ENCODE data around the gene SHISAL2A.

Gene SHISAL2A
- 16.9 to 20.3 (median 18.2) reads per million in 3 donors for total RNA-seq

DNA sequence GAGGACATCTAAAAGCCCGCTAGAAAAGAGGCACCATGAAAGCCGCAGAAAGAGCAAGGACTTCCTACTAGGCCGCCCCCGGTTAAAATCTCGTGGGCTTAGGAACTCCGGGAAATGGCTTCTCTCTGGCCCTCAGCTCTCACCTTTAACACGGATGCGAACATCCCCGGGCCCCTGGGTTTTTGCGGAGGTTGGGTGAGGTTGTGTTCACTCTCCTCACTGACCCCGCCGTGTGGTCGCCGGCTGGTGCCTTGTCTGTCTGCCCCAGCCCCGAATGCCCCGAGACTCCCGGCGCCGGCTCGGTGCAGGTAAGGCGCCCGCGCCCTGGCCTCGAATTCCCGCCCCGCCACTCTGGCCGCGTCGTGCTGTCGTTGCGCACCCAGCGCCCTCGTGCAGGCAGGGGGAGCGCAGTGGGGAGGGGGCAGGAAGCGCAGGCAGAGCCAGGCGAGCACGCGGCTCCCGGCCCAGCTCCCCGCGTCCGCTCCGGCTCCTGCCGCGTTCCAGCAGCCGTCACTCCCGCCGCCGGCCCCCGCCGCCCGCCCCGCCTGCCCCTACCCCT lies at the start of gene SHISAL2A:
Gene SHISAL2A, plus strand, starts transcription at position 437 of the 559 bp plus-strand sequence. CDS start 326 bp downstream, outside the sequence.
- DNase-seq: peak; percentile 45 to 57 (median 46)
- peak within 1 kb of the TSS; percentile 52 for H3K4me3 ChIP-seq (ENCODE audit: insufficient read depth, low read depth, low read length, poor library complexity, severe bottlenecking)
- peaks cover 52% of the 10 kb centered on the region for H3K4me1 ChIP-seq (ENCODE audit: control insufficient read depth, insufficient read depth, low read length, poor library complexity, severe bottlenecking)

DNA sequence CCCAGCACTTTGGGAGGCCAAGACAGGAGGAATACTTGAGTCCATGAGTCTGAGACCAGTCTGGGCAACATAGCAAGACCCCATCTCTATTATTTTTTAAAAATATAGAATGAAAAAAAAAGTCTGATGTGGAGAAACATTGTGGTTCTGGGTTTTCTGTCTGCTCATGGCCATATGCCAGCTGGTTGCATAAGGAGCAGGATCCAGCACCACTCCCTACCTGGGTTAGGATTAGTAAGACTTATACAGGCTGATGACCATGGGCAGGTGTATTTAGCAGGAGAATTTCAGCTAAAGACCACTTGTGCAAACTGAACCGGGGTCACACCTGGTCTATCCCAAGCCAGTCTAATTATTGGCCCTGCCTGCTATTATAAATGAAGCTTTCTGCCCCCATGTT lies 47.5 kb upstream of the SHISAL2A start:
- DNase-seq: no peak
- H3K27me3 ChIP-seq (replicated peaks; ENCODE audit: control insufficient read depth, insufficient read depth, low read length, poor library complexity, severe bottlenecking): no peaks in the 10 kb centered on the region
- no peaks in the 10 kb centered on the region for H3K9me3 ChIP-seq (ENCODE audit: control insufficient read depth, low read length)
- no peak overlapping the region for H3K27ac ChIP-seq (ENCODE audit: insufficient read depth, low read length, poor library complexity, severe bottlenecking)
- H3K4me1 ChIP-seq (ENCODE audit: control insufficient read depth, insufficient read depth, low read length, poor library complexity, severe bottlenecking): no peaks in the 10 kb centered on the region
- H3K36me3 ChIP-seq (ENCODE audit: control insufficient read depth, insufficient read depth, low read length): no peaks in the 10 kb centered on the region
- no peak overlapping the region for H3K4me3 ChIP-seq (ENCODE audit: insufficient read depth, low read depth, low read length, poor library complexity, severe bottlenecking)

More for the DNA sequence above, at the start of gene SHISAL2A:
- no peaks in the 10 kb centered on the region for H3K36me3 ChIP-seq (ENCODE audit: control insufficient read depth, insufficient read depth, low read length)
- H3K27me3 ChIP-seq (replicated peaks; ENCODE audit: control insufficient read depth, insufficient read depth, low read length, poor library complexity, severe bottlenecking): no peaks in the 10 kb centered on the region
- no peaks in the 10 kb centered on the region for H3K9me3 ChIP-seq (ENCODE audit: control insufficient read depth, low read length)
- peak within 1 kb of the TSS; percentile 87 for H3K27ac ChIP-seq (ENCODE audit: insufficient read depth, low read length, poor library complexity, severe bottlenecking)

DNA sequence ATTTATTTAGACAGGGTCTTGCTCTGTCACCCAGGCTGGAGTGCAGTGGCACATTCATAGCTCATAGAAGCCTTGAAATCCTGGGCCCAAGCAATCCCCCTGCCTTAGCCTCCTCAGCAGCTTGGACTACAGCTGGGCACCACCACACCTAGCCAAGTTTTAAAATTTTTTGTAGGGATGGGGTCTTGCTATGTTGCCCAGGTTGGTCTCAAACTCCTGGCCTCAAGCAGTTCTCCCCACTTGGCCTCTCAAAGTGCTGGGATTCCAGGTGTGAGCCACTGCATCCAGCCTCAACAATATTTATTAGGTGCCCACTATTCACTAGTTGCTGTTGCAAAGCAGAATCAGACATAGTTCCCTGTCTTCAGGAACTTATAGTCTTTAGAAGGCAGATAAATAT lies 44.9 kb upstream of the SHISAL2A start:
- Histone ChIP-seq H3K4me1 (ENCODE audit: control insufficient read depth, insufficient read depth, low read length, poor library complexity, severe bottlenecking) (no peaks in the 10 kb centered on the region), H3K4me3 (ENCODE audit: insufficient read depth, low read depth, low read length, poor library complexity, severe bottlenecking) (no peak overlapping the region), H3K27me3 (replicated peaks; ENCODE audit: control insufficient read depth, insufficient read depth, low read length, poor library complexity, severe bottlenecking) (no peaks in the 10 kb centered on the region), H3K27ac (ENCODE audit: insufficient read depth, low read length, poor library complexity, severe bottlenecking) (no peak overlapping the region), H3K36me3 (ENCODE audit: control insufficient read depth, insufficient read depth, low read length) (no peaks in the 10 kb centered on the region), H3K9me3 (ENCODE audit: control insufficient read depth, low read length) (no peaks in the 10 kb centered on the region)
- no peak for DNase-seq

DNA sequence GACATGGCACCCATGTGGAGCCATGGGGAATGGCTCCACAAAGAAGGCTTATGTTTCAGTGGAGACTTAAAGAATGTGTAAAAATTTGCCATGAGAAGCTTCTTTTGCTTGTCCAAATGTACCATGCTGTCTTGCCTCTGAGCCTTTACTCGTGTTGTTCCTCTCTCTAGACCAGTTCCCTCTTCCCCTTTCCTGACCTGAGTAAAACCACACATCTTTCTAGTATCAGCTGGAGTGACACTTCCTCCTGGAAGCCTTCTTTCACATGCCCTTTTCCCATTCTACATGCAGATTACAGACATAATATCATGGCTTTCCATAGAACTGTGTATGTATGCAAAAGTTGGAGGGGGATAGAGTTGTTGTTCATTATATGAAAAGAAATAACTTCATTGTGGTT lies 44.4 kb upstream of the SHISAL2A start:
- no peak for DNase-seq
- no peaks in the 10 kb centered on the region for H3K9me3 ChIP-seq (ENCODE audit: control insufficient read depth, low read length)
- no peaks in the 10 kb centered on the region for H3K36me3 ChIP-seq (ENCODE audit: control insufficient read depth, insufficient read depth, low read length)
- H3K4me3 ChIP-seq (ENCODE audit: insufficient read depth, low read depth, low read length, poor library complexity, severe bottlenecking): no peak overlapping the region
- no peaks in the 10 kb centered on the region for H3K27me3 ChIP-seq (replicated peaks; ENCODE audit: control insufficient read depth, insufficient read depth, low read length, poor library complexity, severe bottlenecking)
- no peak overlapping the region for H3K27ac ChIP-seq (ENCODE audit: insufficient read depth, low read length, poor library complexity, severe bottlenecking)
- H3K4me1 ChIP-seq (ENCODE audit: control insufficient read depth, insufficient read depth, low read length, poor library complexity, severe bottlenecking): no peaks in the 10 kb centered on the region

DNA sequence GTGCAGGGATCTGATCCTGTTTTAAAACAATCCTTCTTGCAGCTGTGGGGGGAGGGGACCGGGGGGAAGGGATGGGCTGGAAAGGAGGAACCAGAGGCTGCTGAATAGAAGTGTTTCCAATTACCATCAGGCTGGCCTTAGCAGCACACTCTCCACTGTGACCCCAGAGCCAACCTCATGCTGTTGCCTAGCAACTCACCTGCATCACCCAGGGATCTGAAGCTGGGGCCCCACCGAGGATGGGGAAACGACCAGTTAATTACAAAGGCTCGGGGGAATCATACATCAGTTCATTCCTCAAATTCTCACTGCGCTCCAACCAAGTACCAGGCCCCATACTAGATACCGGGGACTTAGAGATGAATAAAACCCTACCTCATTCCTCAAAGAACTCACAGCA lies 42.7 kb upstream of the SHISAL2A start:
- H3K4me3 ChIP-seq (ENCODE audit: insufficient read depth, low read depth, low read length, poor library complexity, severe bottlenecking): no peak overlapping the region
- no peaks in the 10 kb centered on the region for H3K36me3 ChIP-seq (ENCODE audit: control insufficient read depth, insufficient read depth, low read length)
- H3K27ac ChIP-seq (ENCODE audit: insufficient read depth, low read length, poor library complexity, severe bottlenecking): no peak overlapping the region
- no peaks in the 10 kb centered on the region for H3K27me3 ChIP-seq (replicated peaks; ENCODE audit: control insufficient read depth, insufficient read depth, low read length, poor library complexity, severe bottlenecking)
- no peak for DNase-seq
- H3K9me3 ChIP-seq (ENCODE audit: control insufficient read depth, low read length): no peaks in the 10 kb centered on the region
- no peaks in the 10 kb centered on the region for H3K4me1 ChIP-seq (ENCODE audit: control insufficient read depth, insufficient read depth, low read length, poor library complexity, severe bottlenecking)

DNA sequence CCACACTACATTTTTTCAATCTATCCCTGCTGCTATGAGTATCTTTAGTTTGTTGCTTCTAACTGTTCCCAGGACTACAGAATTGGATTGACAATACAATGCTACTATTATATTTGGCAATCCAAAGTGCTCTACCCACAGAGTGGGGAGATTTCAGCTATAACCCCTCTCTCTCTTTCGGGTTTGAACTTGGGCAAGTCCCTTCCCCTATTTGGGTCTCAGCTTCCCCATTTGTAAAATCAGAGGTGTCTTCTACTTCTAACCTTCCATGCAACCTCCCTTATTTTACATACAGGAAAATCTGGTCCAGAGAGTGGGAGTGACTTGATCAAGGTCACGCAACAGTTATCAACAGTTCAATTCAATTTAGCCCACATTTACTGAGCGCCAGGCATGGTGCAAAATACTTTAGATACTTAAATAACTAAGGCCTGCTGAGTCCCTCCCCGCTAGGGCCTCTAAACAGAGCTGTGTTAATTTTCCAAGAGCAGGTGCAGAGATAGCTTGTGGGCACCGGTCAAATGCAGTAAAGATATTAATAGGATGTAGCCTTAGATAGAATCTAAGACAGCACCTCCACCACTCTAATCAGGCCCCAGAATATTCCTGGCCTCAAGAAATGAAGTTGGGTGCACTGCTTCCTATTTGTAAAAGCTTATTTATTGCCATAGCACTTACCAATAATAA lies 40.2 kb upstream of the SHISAL2A start:
- H3K36me3 ChIP-seq (ENCODE audit: control insufficient read depth, insufficient read depth, low read length): no peaks in the 10 kb centered on the region
- H3K4me1 ChIP-seq (ENCODE audit: control insufficient read depth, insufficient read depth, low read length, poor library complexity, severe bottlenecking): no peaks in the 10 kb centered on the region
- H3K4me3 ChIP-seq (ENCODE audit: insufficient read depth, low read depth, low read length, poor library complexity, severe bottlenecking): no peak overlapping the region
- H3K27me3 ChIP-seq (replicated peaks; ENCODE audit: control insufficient read depth, insufficient read depth, low read length, poor library complexity, severe bottlenecking): no peaks in the 10 kb centered on the region
- H3K27ac ChIP-seq (ENCODE audit: insufficient read depth, low read length, poor library complexity, severe bottlenecking): no peak overlapping the region
- no peaks in the 10 kb centered on the region for H3K9me3 ChIP-seq (ENCODE audit: control insufficient read depth, low read length)
- no peak for DNase-seq

DNA sequence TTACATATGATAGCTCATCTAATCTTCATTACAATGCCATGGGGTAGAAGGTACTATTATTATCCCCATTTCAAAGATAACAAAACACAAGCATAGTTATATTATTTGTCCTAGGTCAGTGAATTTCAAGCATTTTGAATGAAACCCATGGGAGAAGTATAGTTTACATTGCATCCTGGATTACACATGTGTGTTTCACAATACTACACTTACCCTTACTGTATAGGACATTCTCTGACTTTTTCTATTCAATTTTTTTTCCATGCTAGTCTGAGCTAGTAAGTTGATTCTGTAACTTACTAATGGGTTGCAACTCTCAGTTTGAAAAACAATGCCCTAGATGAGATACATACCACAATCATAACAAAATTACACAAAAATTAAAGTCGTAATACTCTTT lies 39.5 kb upstream of the SHISAL2A start:
- Histone ChIP-seq H3K27me3 (replicated peaks; ENCODE audit: control insufficient read depth, insufficient read depth, low read length, poor library complexity, severe bottlenecking) (no peaks in the 10 kb centered on the region), H3K4me1 (ENCODE audit: control insufficient read depth, insufficient read depth, low read length, poor library complexity, severe bottlenecking) (no peaks in the 10 kb centered on the region), H3K4me3 (ENCODE audit: insufficient read depth, low read depth, low read length, poor library complexity, severe bottlenecking) (no peak overlapping the region), H3K27ac (ENCODE audit: insufficient read depth, low read length, poor library complexity, severe bottlenecking) (no peak overlapping the region), H3K36me3 (ENCODE audit: control insufficient read depth, insufficient read depth, low read length) (no peaks in the 10 kb centered on the region), H3K9me3 (ENCODE audit: control insufficient read depth, low read length) (no peaks in the 10 kb centered on the region)
- no peak for DNase-seq

DNA sequence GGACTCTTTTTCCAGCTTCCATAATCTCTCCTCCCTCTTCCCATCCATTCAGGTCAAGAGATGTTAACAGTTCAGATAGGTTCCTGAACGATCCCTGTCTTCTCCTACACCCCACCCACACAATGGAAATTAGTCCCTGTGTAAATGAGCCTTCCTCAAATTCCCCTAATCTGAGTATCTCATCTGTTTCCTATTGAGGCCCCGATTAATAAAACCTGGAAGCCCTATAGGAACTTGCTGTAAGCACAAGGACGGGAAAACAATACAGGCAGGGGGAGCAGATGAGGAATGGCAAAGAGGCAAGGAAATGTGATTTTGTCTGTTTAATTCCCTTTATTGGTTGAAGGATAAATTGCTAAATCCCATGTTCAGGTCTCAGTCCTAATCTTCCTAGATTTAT lies 37.9 kb upstream of the SHISAL2A start:
- Histone ChIP-seq H3K36me3 (ENCODE audit: control insufficient read depth, insufficient read depth, low read length) (no peaks in the 10 kb centered on the region), H3K4me3 (ENCODE audit: insufficient read depth, low read depth, low read length, poor library complexity, severe bottlenecking) (no peak overlapping the region), H3K27ac (ENCODE audit: insufficient read depth, low read length, poor library complexity, severe bottlenecking) (no peak overlapping the region), H3K27me3 (replicated peaks; ENCODE audit: control insufficient read depth, insufficient read depth, low read length, poor library complexity, severe bottlenecking) (no peaks in the 10 kb centered on the region), H3K9me3 (ENCODE audit: control insufficient read depth, low read length) (no peaks in the 10 kb centered on the region), H3K4me1 (ENCODE audit: control insufficient read depth, insufficient read depth, low read length, poor library complexity, severe bottlenecking) (no peaks in the 10 kb centered on the region)
- no peak for DNase-seq

DNA sequence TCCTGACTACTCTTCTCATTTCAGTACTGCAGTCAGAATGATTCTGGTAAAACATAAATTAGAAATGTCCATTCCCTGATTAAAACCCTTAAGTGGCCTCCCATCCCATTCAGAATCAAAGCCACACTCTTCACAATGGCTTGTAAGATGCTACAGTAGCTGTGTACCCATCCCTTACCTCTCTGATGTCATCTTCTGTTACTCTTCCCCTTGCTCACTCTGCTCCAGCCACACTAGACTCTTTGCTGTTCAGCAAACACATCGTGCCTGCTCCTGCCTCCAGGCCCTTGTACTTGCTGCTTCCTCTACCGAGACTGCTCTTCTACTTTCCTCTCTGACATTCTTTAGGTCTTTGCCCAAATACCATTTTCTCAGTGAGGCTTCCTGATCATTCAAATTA lies 35.1 kb upstream of the SHISAL2A start:
- Histone ChIP-seq H3K27me3 (replicated peaks; ENCODE audit: control insufficient read depth, insufficient read depth, low read length, poor library complexity, severe bottlenecking) (no peaks in the 10 kb centered on the region), H3K36me3 (ENCODE audit: control insufficient read depth, insufficient read depth, low read length) (no peaks in the 10 kb centered on the region), H3K9me3 (ENCODE audit: control insufficient read depth, low read length) (no peaks in the 10 kb centered on the region), H3K4me1 (ENCODE audit: control insufficient read depth, insufficient read depth, low read length, poor library complexity, severe bottlenecking) (peaks cover 10% of the 10 kb centered on the region), H3K4me3 (ENCODE audit: insufficient read depth, low read depth, low read length, poor library complexity, severe bottlenecking) (no peak overlapping the region), H3K27ac (ENCODE audit: insufficient read depth, low read length, poor library complexity, severe bottlenecking) (no peak overlapping the region)
- no peak for DNase-seq

DNA sequence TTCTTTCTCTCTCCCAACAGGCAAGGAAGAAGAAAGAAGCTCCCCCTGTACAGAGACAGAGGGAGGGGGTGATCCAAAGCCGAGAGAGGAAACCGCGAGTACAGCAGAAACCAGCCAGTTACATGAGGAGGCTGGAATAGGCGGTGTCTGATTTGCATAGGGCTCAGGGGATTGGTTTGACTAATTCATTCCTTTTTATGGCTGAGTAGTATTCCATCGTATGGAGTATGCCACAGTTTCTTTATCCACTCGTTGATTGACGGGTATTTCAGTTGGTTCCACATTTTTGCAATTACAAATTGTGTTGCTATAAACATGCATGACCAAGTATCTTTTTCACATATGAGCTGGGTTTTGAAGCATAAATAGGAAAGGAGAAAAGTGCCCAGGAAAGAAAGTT lies 34.2 kb upstream of the SHISAL2A start:
- H3K4me1 ChIP-seq (ENCODE audit: control insufficient read depth, insufficient read depth, low read length, poor library complexity, severe bottlenecking): peaks cover 16% of the 10 kb centered on the region
- no peaks in the 10 kb centered on the region for H3K27me3 ChIP-seq (replicated peaks; ENCODE audit: control insufficient read depth, insufficient read depth, low read length, poor library complexity, severe bottlenecking)

More for the DNA sequence above, 34.2 kb upstream of the SHISAL2A start:
- Histone ChIP-seq H3K27ac (ENCODE audit: insufficient read depth, low read length, poor library complexity, severe bottlenecking) (no peak overlapping the region), H3K9me3 (ENCODE audit: control insufficient read depth, low read length) (no peaks in the 10 kb centered on the region), H3K4me3 (ENCODE audit: insufficient read depth, low read depth, low read length, poor library complexity, severe bottlenecking) (no peak overlapping the region), H3K36me3 (ENCODE audit: control insufficient read depth, insufficient read depth, low read length) (no peaks in the 10 kb centered on the region)
- DNase-seq: no peak
